ENCODE data around the gene DNAJB7. TPM values are rescaled to one million over a fixed set of nuclear protein-coding genes. Genes with fewer than 3 reads are reported as not detected.
A peak's percentile ranks its signal among the peaks of the same experiment; 100 is the strongest.
"Not testable (repeated sequence)": the region's sequence is repeated elsewhere in the genome, so short reads cannot be mapped to it uniquely, and the experiment has no call there.

Gene DNAJB7
- total RNA-seq, 1 donor from 2014 or later: not detected

DNA sequence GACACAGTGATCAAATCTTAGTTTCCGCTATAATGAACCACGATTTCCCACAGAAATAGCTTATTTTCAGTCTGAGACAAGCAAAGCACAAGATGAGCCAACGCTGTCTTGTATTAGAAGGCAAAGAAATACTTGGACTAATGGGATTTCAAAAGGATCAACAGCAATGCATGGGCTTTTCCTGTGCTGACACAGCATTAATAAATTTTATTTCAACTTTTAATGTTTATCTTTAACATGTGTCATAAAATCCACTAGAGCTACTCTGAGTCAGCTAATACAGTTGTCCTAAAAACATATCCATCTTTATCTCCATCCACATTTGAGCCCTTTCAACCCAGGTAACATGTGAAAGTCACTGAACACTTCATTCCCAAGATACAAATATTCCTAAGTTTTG is 27.3 kb downstream of the DNAJB7 start:
- Histone ChIP-seq H3K4me1 (no peaks in the 10 kb centered on the region), H3K4me3 (no peak overlapping the region), H3K27me3 (no peaks in the 10 kb centered on the region), H3K9me3 (no peaks in the 10 kb centered on the region), H3K36me3 (peaks cover 80 to 93% of the 10 kb centered on the region in 2 donors), H3K27ac (no peak overlapping the region)
- TF ChIP-seq, protein P1, sequence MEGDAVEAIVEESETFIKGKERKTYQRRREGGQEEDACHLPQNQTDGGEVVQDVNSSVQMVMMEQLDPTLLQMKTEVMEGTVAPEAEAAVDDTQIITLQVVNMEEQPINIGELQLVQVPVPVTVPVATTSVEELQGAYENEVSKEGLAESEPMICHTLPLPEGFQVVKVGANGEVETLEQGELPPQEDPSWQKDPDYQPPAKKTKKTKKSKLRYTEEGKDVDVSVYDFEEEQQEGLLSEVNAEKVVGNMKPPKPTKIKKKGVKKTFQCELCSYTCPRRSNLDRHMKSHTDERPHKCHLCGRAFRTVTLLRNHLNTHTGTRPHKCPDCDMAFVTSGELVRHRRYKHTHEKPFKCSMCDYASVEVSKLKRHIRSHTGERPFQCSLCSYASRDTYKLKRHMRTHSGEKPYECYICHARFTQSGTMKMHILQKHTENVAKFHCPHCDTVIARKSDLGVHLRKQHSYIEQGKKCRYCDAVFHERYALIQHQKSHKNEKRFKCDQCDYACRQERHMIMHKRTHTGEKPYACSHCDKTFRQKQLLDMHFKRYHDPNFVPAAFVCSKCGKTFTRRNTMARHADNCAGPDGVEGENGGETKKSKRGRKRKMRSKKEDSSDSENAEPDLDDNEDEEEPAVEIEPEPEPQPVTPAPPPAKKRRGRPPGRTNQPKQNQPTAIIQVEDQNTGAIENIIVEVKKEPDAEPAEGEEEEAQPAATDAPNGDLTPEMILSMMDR (IDR thresholded peaks at IDR 0.05): no peak
- DNase-seq (ENCODE audit: low spot score in 2 of 2): no peak
- intact Hi-C loops (cut with DNase I): no loop called here

DNA sequence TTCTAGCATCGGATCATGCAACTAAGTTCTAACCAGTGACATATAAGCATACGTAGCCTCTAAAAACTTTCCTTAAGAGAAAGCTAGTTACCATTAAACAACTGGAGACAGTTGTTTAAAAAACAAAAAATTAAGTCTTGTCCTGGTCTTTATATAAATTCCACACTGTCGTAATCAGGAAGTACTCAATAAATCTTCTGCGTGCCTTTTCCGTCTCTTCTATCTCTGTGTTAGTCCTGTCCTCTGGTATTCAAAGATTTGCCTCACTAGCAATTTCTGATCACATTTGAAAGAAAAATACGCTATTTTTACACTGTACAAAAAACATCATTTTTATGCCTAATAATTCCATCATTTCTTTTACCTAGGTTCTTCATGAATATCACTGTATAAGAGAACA is 32.8 kb downstream of the DNAJB7 start:
- TF ChIP-seq, protein P1 (IDR thresholded peaks at IDR 0.05): no peak
- no peak for DNase-seq (ENCODE audit: low spot score in 2 of 2)
- Histone ChIP-seq H3K27ac (no peak overlapping the region), H3K4me3 (no peak overlapping the region), H3K9me3 (no peaks in the 10 kb centered on the region), H3K36me3 (peaks cover 57 to 88% of the 10 kb centered on the region in 2 donors), H3K27me3 (no peaks in the 10 kb centered on the region), H3K4me1 (no peaks in the 10 kb centered on the region)
- intact Hi-C loops (cut with DNase I): no loop called here

DNA sequence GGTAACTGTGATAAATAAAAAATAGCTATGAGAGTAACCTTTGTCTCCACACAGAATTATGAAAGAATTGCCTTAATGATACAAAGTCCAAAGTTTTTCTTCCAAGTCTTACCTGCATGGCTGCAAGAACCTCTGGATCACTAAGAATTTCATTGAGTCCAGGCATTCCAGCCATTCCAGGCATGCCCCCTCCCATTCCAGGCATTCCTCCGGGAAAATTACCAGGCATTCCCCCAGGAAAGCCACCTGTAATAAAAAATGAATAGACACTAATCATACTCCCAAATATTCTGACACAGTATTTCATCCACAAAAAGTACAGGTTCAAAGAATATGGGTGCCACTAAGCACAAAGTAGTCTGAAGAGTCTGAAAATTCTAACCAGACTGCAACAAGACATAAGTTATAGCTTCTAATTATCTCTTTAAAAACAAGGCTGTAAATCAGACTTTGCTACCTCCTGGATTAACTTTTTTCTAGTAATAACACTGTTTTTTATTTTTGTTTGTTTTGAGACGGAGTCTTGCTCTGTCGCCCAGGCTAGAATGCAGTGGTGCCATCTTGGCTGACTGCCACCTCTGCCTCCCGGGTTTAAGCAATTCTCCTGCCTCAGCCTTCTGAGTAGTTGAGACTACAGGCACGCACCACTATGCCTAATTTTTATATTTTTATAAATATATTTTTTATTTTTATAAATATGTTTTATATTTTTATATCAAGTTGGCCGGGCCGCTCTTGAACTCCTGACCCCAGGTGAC is 34.8 kb downstream of the DNAJB7 start:
- Histone ChIP-seq H3K27ac (no peak overlapping the region), H3K4me3 (no peak overlapping the region), H3K4me1 (no peaks in the 10 kb centered on the region), H3K36me3 (peaks cover 47 to 77% of the 10 kb centered on the region in 2 donors), H3K9me3 (no peaks in the 10 kb centered on the region), H3K27me3 (no peaks in the 10 kb centered on the region)
- no peak for DNase-seq (ENCODE audit: low spot score in 2 of 2)
- TF ChIP-seq, protein P1 (IDR thresholded peaks at IDR 0.05): no peak
- intact Hi-C loops (cut with DNase I): no loop called here

DNA sequence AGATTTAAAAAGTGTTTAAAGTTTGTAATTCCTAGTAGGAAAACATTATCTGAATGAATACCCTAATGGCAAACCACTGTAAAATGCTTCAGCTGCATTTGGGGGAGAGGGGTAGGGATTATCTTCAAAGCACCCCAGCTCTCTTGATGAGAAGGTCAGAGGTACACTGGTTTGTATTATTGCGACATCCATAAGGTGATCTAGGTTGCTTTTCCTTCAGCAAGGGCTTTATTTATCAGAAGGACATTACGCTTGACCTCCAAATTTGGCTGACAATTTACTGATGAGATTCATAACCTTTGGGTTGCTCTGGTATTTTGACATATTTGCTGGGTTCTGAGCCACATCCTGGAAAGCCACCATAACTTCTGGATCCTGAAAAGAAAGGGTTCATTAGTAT is 35.6 kb downstream of the DNAJB7 start:
- H3K4me3 ChIP-seq; H3K9me3 ChIP-seq; H3K27ac ChIP-seq; H3K4me1 ChIP-seq; DNase-seq (ENCODE audit: low spot score in 2 of 2); intact Hi-C loops (cut with DNase I); H3K27me3 ChIP-seq: not testable (repeated sequence)
- peaks cover 38 to 69% of the 10 kb centered on the region in 2 donors for H3K36me3 ChIP-seq

DNA sequence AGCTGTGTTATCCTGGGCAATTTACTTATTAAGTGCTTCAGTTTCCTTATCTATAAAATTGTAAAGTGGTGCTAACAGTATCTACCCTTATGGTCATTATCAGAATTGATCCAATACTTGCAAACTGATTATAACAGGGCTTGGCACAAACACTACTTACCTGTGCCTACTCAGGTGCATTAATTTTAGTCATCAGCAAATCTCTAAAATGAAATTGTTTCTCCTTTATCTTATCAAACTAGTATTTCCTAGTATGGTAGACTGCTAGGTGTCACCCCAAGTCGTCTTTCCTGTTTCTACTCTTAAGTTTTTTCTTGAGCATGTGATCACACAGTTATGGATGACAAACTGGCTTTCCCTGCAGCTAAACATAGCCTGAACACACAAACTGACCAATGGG is 38.5 kb downstream of the DNAJB7 start:
- Histone ChIP-seq H3K4me3 (no peak overlapping the region), H3K4me1 (peaks cover 0 to under 1% of the 10 kb centered on the region in 2 donors), H3K9me3 (no peaks in the 10 kb centered on the region), H3K36me3 (peaks cover 22 to 40% of the 10 kb centered on the region in 2 donors), H3K27me3 (no peaks in the 10 kb centered on the region), H3K27ac (no peak overlapping the region)
- DNase-seq (ENCODE audit: low spot score in 2 of 2): no peak
- intact Hi-C loops (cut with DNase I): no loop called here
- TF ChIP-seq, protein P1 (IDR thresholded peaks at IDR 0.05): no peak

DNA sequence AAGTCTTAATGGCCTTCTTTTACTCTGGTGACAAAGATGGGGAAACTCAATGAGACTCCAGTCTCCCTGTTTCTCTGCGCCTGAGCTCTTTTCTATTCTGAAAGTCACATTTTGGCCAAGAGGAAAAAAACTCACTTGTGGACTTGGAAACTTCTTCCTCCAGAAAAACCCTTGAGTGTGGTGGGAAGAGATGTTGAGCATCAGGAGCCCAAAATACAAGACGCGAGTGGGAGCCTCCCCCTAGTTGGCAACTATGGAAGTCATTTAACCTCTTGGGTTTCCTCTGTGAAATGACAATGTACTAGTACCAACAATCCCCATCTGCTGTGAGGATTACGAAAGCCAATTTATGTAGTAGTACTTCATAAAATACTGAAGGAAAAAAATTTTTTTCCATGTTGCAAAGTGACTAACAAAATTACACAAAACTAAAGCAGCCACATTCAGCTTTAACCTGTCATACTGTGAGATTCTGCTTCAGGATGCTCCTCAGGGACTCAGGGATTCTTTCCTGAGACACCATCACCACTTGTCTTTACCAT is 42.2 kb downstream of the DNAJB7 start:
- intact Hi-C loops (cut with DNase I): loop anchor here (1.0 to 10.0 kb wide), 5 partner anchors 38 to 1665 kb away; partner anchors contain the start of genes CBX7, MRTFA, RPS19BP1 and XPNPEP3
- peak overlapping the region; percentile 82 to 90 for H3K4me3 ChIP-seq
- peak overlapping the region; percentile 74 to 78 for H3K27ac ChIP-seq
- peaks cover 6 to 10% of the 10 kb centered on the region in 2 donors for H3K36me3 ChIP-seq
- H3K4me1 ChIP-seq: peaks cover 0 to 13% of the 10 kb centered on the region in 2 donors
- no peaks in the 10 kb centered on the region for H3K9me3 ChIP-seq
- TF ChIP-seq, protein P1 (IDR thresholded peaks at IDR 0.05): no peak
- no peak for DNase-seq (ENCODE audit: low spot score in 2 of 2)
- H3K27me3 ChIP-seq: no peaks in the 10 kb centered on the region
